ENCODE results near the gene NAT14. TPM values are rescaled to one million over a fixed set of nuclear protein-coding genes. Genes with fewer than 3 reads are reported as not detected.
"Not testable (repeated sequence)": the region's sequence is repeated elsewhere in the genome, so short reads cannot be mapped to it uniquely, and the experiment has no call there.

Gene NAT14
- total RNA-seq, 4 donors from 2014 or later: 0.40 to 2.5 (median 1.1) TPM

GRCh38 chr19:55447421-55448174, 37.4 kb upstream of the NAT14 start:
- no peak for TF ChIP-seq POLR2A (IDR thresholded peaks at IDR 0.05)
- no peak for TF ChIP-seq CTCF (IDR thresholded peaks at IDR 0.05 in 4 of 5, conservative IDR thresholded peaks at IDR 0.05 in 1 of 5)
- H3K9me3 ChIP-seq: no peaks in the 10 kb centered on the region
- intact Hi-C loops (cut with DNase I; ENCODE audit: low total_unique reads) (no loop called here), in situ Hi-C loops (cut with MboI; ENCODE audit: low sequenced_read_pairs in 4 of 4) (no loop called here)
- DNase-seq (no peak), ATAC-seq (no peak)
- H3K4me1 ChIP-seq: peaks cover 3 to 11% of the 10 kb centered on the region in 2 donors
- peaks cover 61 to 77% (median 62%) of the 10 kb centered on the region in 3 donors for H3K27me3 ChIP-seq
- no peaks in the 10 kb centered on the region for H3K36me3 ChIP-seq
- no peak overlapping the region for H3K4me3 ChIP-seq
- no peak overlapping the region for H3K27ac ChIP-seq

GRCh38 chr19:55448175-55448490, 36.9 kb upstream of the NAT14 start:
- in situ Hi-C loops (cut with MboI; ENCODE audit: low sequenced_read_pairs in 4 of 4); ATAC-seq; DNase-seq; H3K36me3 ChIP-seq; H3K9me3 ChIP-seq; H3K4me3 ChIP-seq; intact Hi-C loops (cut with DNase I; ENCODE audit: low total_unique reads); H3K27ac ChIP-seq: not testable (repeated sequence)
- peaks cover 58 to 72% (median 62%) of the 10 kb centered on the region in 3 donors for H3K27me3 ChIP-seq
- peaks cover 3 to 11% of the 10 kb centered on the region in 2 donors for H3K4me1 ChIP-seq

- DNase-seq (no peak), ATAC-seq (no peak)
- TF ChIP-seq POLR2A (IDR thresholded peaks at IDR 0.05) (no peak), CTCF (IDR thresholded peaks at IDR 0.05 in 4 of 5, conservative IDR thresholded peaks at IDR 0.05 in 1 of 5) (no peak)
- H3K27me3 ChIP-seq: peaks cover 45 to 59% (median 51%) of the 10 kb centered on the region in 3 donors
- no peak overlapping the region for H3K4me3 ChIP-seq
- intact Hi-C loops (cut with DNase I; ENCODE audit: low total_unique reads) (no loop called here), in situ Hi-C loops (cut with MboI; ENCODE audit: low sequenced_read_pairs in 4 of 4) (no loop called here)
- no peaks in the 10 kb centered on the region for H3K36me3 ChIP-seq
- H3K27ac ChIP-seq: no peak overlapping the region
- H3K4me1 ChIP-seq: peaks cover 3 to 11% of the 10 kb centered on the region in 2 donors
- no peaks in the 10 kb centered on the region for H3K9me3 ChIP-seq
Observed at GRCh38 chr19:55449469-55449868, 35.5 kb upstream of the NAT14 start.

- no peak overlapping the region for H3K4me3 ChIP-seq
- intact Hi-C loops (cut with DNase I; ENCODE audit: low total_unique reads) (no loop called here), in situ Hi-C loops (cut with MboI; ENCODE audit: low sequenced_read_pairs in 4 of 4) (no loop called here)
- DNase-seq: no peak
- no peak overlapping the region for H3K27ac ChIP-seq
- no peaks in the 10 kb centered on the region for H3K9me3 ChIP-seq
- no peak for ATAC-seq
- no peak for TF ChIP-seq POLR2A (IDR thresholded peaks at IDR 0.05)
- TF ChIP-seq CTCF (IDR thresholded peaks at IDR 0.05 in 4 of 5, conservative IDR thresholded peaks at IDR 0.05 in 1 of 5): no peak
- peaks cover 33 to 43% (median 35%) of the 10 kb centered on the region in 3 donors for H3K27me3 ChIP-seq
- H3K36me3 ChIP-seq: no peaks in the 10 kb centered on the region
- peaks cover 3 to 11% of the 10 kb centered on the region in 2 donors for H3K4me1 ChIP-seq
Observed at GRCh38 chr19:55451163-55451964, 33.6 kb upstream of the NAT14 start.
